Mammary epithelial cell (primary cell): ENCODE measurements around the gene ESRRA.

Experiments
- CTCF ChIP-seq, 2 donors: IDR thresholded peaks in 1 of 2; conservative IDR thresholded peaks in 1 of 2; 2 replicates each; pipeline ENCODE4 v1.5.1; 2011 to 2012; ENCODE audit warnings: inconsistent platforms in 2 of 2, low read length in 2 of 2, mild to moderate bottlenecking in 2 of 2, control low read depth in 1 of 2, low read depth in 1 of 2; ENCODE audit not compliant: insufficient read depth in 1 of 2; ENCODE audit errors: extremely low read depth in 1 of 2
- EZH2 ChIP-seq: IDR thresholded peaks from 2 replicates; pipeline ENCODE4 v1.6.1; 2012; ENCODE audit warnings: low read length, inconsistent platforms, borderline replicate concordance

- TF ChIP-seq CTCF (conservative IDR thresholded peaks at IDR 0.05 in 1 of 2, IDR thresholded peaks at IDR 0.05 in 1 of 2; ENCODE audit: extremely low read depth in 1 of 2, insufficient read depth in 1 of 2, low read depth in 1 of 2, low read length in 2 of 2) (no peak), EZH2 (no peak)
Measured at GRCh38 chr11:64260147-64260708, 45.1 kb upstream of the ESRRA start.
